Activated T-cell treated with anti-CD3 and anti-CD28 coated beads for 4 hours (primary cell): ENCODE data around the gene ASPSCR1.

Experiments
- DNase-seq: peaks from one replicate; pipeline ENCODE4 v3.0.0-alpha.2; 2020

Gene ASPSCR1

GRCh38 chr17:82013772-82014321, 36.4 kb downstream of the ASPSCR1 start:
- DNase-seq: no peak

GRCh38 chr17:82014432-82014831, 37.0 kb downstream of the ASPSCR1 start:
- no peak for DNase-seq

GRCh38 chr17:82014971-82015310, 37.5 kb downstream of the ASPSCR1 start:
- DNase-seq: no peak

GRCh38 chr17:82015311-82015971, 38.0 kb downstream of the ASPSCR1 start:
- no peak for DNase-seq

- no peak for DNase-seq
Measured at GRCh38 chr17:82016061-82016874, 38.8 kb downstream of the ASPSCR1 start.

GRCh38 chr17:82016875-82017459, 39.5 kb downstream of the ASPSCR1 start:
- no peak for DNase-seq

GRCh38 chr17:82017612-82018151, 40.3 kb downstream of the ASPSCR1 start:
- no peak for DNase-seq

GRCh38 chr17:82018152-82018988, 40.9 kb downstream of the ASPSCR1 start:
- no peak for DNase-seq

- no peak for DNase-seq
Measured at GRCh38 chr17:82018989-82019689, 41.7 kb downstream of the ASPSCR1 start.

GRCh38 chr17:82019690-82020571, 42.5 kb downstream of the ASPSCR1 start:
- peak; percentile 45 for DNase-seq

- DNase-seq: no peak
Measured at GRCh38 chr17:82020572-82021106, 43.2 kb downstream of the ASPSCR1 start.

GRCh38 chr17:82021107-82021899, 43.9 kb downstream of the ASPSCR1 start:
- peak; percentile 47 for DNase-seq

- no peak for DNase-seq
Measured at GRCh38 chr17:82021900-82022309, 44.5 kb downstream of the ASPSCR1 start.

- no peak for DNase-seq
Measured at GRCh38 chr17:82022310-82022980, 45.0 kb downstream of the ASPSCR1 start, which contains the start of gene CENPX. TSS of gene CENPX (minus strand) at chr17:82022878. CDS start at chr17:82022861, 17 bp downstream.

- DNase-seq: peak; percentile 99
Measured at GRCh38 chr17:82022981-82023446, 45.6 kb downstream of the ASPSCR1 start, which contains the start of gene LRRC45. TSS of gene LRRC45 (plus strand) at chr17:82023305. CDS start at chr17:82023644, 339 bp downstream.

- DNase-seq: no peak
Measured at GRCh38 chr17:82023447-82024241, 46.2 kb downstream of the ASPSCR1 start.

- no peak for DNase-seq
Measured at GRCh38 chr17:82024859-82025258, 47.4 kb downstream of the ASPSCR1 start.
